ENCODE measurements around the gene SH3RF3. TPM values are rescaled to one million over a fixed set of nuclear protein-coding genes. Genes with fewer than 3 reads are reported as not detected.

Gene SH3RF3
- total RNA-seq, 1 donor from 2014 or later = 7.9 TPM

GRCh38 chr2:109083771-109084170, 45.2 kb upstream of the SH3RF3 start:
- Histone ChIP-seq H3K4me1 (no peaks in the 10 kb centered on the region), H3K36me3 (no peaks in the 10 kb centered on the region), H3K27me3 (ENCODE audit: low read depth) (peaks cover 19% of the 10 kb centered on the region), H3K4me3 (no peak overlapping the region), H3K27ac (replicated peaks) (no peak overlapping the region), H3K9me3 (replicated peaks) (no peaks in the 10 kb centered on the region)
- no peak for TF ChIP-seq CTCF (IDR thresholded peaks at IDR 0.05; ENCODE audit: borderline replicate concordance)
- intact Hi-C loops (cut with micrococcal nuclease) = no loop called here
- no peak for DNase-seq

GRCh38 chr2:109084341-109084740, 44.7 kb upstream of the SH3RF3 start:
- intact Hi-C loops (cut with micrococcal nuclease) = no loop called here

GRCh38 chr2:109085912-109086742, 42.9 kb upstream of the SH3RF3 start:
- intact Hi-C loops (cut with micrococcal nuclease) = no loop called here
- Histone ChIP-seq H3K27me3 (ENCODE audit: low read depth) (peaks cover 19% of the 10 kb centered on the region), H3K9me3 (replicated peaks) (no peaks in the 10 kb centered on the region), H3K36me3 (no peaks in the 10 kb centered on the region), H3K27ac (replicated peaks) (no peak overlapping the region), H3K4me1 (no peaks in the 10 kb centered on the region), H3K4me3 (no peak overlapping the region)
- no peak for TF ChIP-seq CTCF (IDR thresholded peaks at IDR 0.05; ENCODE audit: borderline replicate concordance)
- DNase-seq = no peak

More at GRCh38 chr2:109084341-109084740, 44.7 kb upstream of the SH3RF3 start:
- Histone ChIP-seq H3K4me3 (no peak overlapping the region), H3K27me3 (ENCODE audit: low read depth) (peaks cover 19% of the 10 kb centered on the region), H3K27ac (replicated peaks) (no peak overlapping the region), H3K9me3 (replicated peaks) (no peaks in the 10 kb centered on the region), H3K36me3 (no peaks in the 10 kb centered on the region), H3K4me1 (no peaks in the 10 kb centered on the region)
- no peak for DNase-seq
- no peak for TF ChIP-seq CTCF (IDR thresholded peaks at IDR 0.05; ENCODE audit: borderline replicate concordance)

- no peak overlapping the region for H3K27ac ChIP-seq (replicated peaks)
- H3K36me3 ChIP-seq = no peaks in the 10 kb centered on the region
- no peak for TF ChIP-seq CTCF (IDR thresholded peaks at IDR 0.05; ENCODE audit: borderline replicate concordance)
- intact Hi-C loops (cut with micrococcal nuclease) = no loop called here
- no peak for DNase-seq
- no peak overlapping the region for H3K4me3 ChIP-seq
- H3K27me3 ChIP-seq (ENCODE audit: low read depth) = peaks cover 17% of the 10 kb centered on the region
- H3K9me3 ChIP-seq (replicated peaks) = no peaks in the 10 kb centered on the region
- H3K4me1 ChIP-seq = no peaks in the 10 kb centered on the region
Measured at GRCh38 chr2:109086743-109087020, 42.3 kb upstream of the SH3RF3 start.

DNA sequence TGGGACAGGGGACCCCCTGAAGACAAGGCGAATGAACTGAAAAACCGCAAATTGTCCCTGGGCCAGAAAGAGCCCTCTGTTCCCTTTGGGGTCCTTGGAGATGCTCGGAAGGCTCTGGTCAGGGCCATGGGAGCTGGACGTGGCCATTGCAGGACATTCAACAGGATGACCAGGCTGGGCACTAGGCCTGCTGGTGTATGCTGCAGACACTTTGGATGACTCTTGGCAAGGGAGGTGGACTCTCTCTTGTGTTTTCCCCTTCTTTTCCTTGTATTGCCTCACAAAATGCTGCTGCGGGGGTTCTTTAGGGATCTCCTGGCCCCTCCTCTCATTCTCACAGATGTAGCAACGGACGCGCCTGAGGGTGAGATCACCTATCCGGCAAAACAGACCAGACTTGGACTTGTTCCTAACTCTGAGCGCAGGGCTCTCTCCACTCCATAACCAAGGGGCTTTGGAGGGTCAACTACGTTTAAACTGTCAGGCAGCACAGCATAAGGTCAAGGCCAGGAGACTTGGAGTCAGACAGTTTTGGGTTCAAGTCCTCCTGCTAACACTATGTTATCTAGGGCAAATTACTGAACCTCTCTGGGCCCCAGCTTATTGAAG, 41.8 kb upstream of the SH3RF3 start:
- no peak for TF ChIP-seq CTCF (IDR thresholded peaks at IDR 0.05; ENCODE audit: borderline replicate concordance)
- Histone ChIP-seq H3K27ac (replicated peaks) (no peak overlapping the region), H3K4me1 (no peaks in the 10 kb centered on the region), H3K9me3 (replicated peaks) (no peaks in the 10 kb centered on the region), H3K36me3 (no peaks in the 10 kb centered on the region), H3K27me3 (ENCODE audit: low read depth) (peaks cover 12% of the 10 kb centered on the region), H3K4me3 (no peak overlapping the region)
- DNase-seq = no peak
- intact Hi-C loops (cut with micrococcal nuclease) = no loop called here

Measured in left ventricle myocardium inferior (tissue), 1 donor.